GM12874 (cell line): ENCODE measurements around the gene SMARCE1.

ENCODE experiments used
- TF ChIP-seq, protein P1 (sequence below): IDR thresholded peaks from 2 replicates; pipeline ENCODE4 v1.5.1; 2011; ENCODE audit warnings: low read depth, mild to moderate bottlenecking, control low read depth, low read length, moderate library complexity; ENCODE audit not compliant: insufficient read depth

SMARCE1 gene

DNA sequence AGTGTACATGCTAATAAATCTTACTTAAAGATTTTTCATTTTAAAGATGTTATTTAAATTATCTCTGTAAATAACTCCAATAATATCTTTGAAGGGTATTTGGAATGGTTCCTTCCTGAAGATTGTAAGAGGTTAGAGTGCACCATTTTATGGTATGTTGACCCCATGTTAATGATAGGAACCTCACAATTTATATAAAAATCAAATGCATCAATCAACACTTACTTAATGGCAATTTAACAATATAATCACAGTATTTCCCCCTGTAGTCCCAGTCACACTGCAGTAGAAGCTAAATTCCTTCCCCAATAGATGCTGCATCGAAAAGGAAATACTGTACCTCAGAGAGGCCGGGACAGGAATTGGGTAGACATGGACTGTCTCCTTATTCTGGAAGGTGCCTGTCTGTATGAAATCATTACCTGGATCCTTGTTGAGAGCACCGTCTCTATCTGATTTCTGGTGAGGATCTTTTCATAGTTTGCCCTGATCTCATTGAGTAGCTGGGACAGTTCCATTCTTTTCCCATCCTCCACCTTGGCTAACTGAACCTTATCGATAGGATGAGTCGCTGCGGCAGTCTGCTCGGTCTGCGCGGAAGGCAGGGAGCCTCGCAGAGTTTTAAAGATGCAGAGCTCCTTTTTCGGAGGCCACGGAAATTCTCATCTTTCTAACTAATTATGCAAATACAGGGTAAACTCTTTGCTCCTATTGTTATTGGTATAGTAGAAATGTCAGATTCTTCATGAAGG lies 17.1 kb upstream of the SMARCE1 start, which contains the start of gene KRT222:
TSS of gene KRT222 (minus strand) at position 596 of the 752 bp plus-strand sequence. CDS start at position 518, 78 bp downstream.
- TF ChIP-seq, protein P1, sequence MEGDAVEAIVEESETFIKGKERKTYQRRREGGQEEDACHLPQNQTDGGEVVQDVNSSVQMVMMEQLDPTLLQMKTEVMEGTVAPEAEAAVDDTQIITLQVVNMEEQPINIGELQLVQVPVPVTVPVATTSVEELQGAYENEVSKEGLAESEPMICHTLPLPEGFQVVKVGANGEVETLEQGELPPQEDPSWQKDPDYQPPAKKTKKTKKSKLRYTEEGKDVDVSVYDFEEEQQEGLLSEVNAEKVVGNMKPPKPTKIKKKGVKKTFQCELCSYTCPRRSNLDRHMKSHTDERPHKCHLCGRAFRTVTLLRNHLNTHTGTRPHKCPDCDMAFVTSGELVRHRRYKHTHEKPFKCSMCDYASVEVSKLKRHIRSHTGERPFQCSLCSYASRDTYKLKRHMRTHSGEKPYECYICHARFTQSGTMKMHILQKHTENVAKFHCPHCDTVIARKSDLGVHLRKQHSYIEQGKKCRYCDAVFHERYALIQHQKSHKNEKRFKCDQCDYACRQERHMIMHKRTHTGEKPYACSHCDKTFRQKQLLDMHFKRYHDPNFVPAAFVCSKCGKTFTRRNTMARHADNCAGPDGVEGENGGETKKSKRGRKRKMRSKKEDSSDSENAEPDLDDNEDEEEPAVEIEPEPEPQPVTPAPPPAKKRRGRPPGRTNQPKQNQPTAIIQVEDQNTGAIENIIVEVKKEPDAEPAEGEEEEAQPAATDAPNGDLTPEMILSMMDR = no peak

DNA sequence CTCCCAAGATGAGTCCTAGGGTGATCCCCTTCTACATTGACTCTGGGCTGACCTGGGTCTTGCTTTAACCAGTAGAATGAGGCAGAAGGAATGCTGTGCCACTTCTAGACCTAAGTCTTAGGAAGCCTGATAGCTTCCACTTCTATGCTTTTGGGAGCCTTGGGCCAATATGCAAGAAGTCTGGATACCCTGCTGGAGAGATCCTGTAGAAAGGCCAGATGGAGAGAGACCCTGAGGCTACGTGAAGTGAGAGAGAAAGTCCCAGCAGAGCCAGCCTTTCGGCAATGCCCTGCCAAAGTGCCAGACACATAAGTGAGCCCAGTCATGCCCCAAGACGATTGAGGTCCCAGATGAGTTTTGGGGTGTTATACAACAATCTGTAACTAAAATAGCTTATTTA lies 15.6 kb upstream of the SMARCE1 start:
- TF ChIP-seq, protein P1 = no peak

DNA sequence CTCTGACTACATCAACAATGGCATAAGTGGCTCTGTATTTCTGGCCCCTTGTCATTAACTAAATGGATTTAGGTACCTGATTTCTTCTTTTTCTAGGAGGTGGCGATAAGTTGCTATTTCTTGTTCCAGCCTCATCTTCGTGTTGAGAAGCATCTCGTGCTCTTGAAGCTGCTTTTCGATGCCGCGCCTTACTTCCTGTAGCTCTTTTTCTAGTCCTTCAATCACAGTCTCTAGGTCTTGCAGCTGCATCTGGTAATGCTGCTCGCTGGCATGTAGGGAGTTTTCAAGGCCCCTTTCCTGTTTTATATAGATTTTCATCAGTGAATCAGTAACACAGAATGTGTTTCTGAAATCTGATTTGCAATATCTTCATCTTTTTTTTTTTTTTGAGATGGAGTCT lies 12.3 kb upstream of the SMARCE1 start:
- TF ChIP-seq, protein P1 = no peak

DNA sequence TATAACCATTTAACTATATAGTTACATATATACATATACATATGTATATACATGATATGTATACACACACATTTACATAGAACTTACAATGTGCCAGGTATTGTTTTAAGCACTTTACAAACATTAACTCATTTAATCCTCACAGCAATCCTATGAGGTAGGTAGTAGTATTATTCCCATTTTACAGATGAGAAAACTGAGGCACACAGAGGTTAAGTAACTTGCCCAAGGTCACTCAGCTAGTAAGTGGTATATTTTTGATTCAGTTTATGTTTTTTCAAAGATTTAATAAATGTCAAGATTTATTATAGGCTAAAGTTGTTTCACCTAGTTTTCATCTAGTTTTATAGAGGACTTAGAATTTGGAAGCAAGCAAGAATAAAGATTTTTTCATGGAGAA lies 10.8 kb upstream of the SMARCE1 start:
- TF ChIP-seq, protein P1 = no peak

DNA sequence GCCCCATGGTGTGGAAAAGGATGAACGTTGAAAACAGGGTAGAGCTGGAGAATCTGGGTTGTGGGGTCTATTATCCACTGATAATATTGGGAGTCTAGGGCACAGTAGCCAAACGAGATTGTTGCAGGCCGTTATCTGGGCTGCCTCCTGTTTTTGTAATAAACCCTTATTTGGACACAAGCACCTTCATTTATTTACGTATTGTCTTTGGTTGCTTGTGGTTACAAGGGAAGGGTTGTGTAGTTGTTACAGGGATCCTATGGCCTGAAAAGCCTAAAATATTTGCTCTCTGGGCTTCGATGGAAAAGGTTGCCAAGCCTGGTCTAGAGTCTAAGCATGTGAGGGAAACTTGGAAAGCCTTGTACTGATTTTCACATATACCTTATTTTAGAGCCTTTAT lies 4.3 kb upstream of the SMARCE1 start:
- TF ChIP-seq, protein P1 = no peak

DNA sequence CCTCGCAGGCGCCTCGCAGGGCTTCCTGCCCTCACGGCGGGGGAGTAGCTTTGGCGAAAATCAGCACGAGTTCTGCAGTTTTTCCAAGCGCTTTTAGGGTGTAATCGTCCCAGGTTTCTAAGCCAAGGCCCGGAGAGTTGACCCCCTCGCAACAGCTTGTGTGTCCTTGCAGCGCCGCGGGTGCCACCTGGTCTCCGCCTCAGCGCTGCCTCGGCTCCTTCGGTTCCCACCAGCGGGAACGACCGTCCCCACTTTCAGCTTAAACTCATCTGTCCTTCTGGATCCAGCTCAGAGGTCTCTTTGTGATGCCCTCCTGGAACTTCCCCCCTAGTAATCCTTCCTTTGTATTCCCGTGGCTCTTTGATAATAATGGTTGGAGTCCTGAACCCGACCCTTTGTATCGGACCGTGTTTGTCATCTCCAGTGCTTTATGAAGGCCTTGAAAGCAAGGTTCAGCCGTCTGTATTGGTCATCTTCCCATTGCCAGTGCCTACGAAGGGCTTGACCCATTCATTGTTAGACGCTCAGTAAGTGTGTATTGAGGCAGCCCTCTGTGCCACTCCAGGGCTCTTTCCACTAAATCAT lies 858 bp upstream of the SMARCE1 start:
- TF ChIP-seq, protein P1 = no peak

DNA sequence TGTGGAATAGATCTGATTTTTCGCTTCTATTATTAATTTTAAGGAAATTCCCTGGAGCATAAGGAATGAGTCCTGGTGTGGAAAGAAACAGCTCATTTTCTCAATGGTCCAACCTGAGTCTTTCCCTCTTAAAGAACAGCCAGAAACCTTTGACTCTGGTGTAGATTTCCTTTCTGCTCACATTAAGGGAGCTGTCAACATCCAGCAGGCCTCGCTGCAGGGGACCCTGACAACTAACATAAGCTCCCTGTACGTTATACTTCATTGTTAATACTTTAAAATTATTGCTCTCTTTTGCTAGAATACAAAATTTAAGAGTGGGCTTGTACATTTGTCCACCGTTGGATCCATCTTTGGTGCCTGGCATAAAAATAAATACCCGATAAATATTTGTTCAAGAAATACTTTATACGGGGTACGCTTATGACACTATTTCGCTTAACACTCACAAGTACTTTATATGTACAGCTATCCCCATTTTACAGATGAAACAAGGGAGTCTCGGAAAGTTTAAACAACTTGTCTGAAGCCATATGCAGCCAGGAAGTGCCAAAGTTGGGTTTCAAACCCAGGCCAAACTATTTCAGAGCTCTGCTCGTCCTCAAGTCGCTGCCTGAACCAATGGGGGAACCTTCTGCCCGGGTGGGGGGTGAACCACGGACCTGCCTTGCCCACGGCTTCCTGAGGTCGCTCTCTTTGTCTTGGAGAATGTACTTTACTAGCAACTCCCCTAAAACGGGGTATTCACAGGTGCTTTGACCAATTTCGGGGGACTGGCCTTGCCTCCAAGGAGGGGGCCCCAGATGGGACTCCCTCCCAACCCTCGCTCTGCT lies 611 bp downstream of the SMARCE1 start:
- TF ChIP-seq, protein P1 = no peak
